ENCODE results near the gene SMARCD1.
"Not testable (repeated sequence)": the region's sequence is repeated elsewhere in the genome, so short reads cannot be mapped to it uniquely, and the experiment has no call there.

SMARCD1 gene

DNA sequence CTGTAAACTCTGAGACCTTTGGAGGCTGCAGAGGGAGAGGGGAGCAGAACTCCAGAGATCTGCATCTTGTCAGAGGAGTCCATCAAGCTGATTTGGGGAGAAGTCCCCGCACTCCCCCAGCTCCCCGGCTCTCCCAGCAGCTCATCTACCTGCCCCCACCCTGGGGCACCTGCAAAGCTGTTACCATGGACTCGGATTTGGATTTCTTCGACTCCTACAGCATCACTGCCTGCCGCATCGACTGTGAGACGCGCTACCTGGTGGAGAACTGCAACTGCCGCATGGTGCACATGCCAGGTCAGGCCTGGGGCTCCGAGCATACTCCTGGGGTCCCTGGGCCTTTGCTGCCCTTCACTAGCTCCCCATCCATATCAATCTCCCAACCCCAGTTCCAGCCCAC lies 6.9 kb upstream of the SMARCD1 start:
- no peak for DNase-seq

DNA sequence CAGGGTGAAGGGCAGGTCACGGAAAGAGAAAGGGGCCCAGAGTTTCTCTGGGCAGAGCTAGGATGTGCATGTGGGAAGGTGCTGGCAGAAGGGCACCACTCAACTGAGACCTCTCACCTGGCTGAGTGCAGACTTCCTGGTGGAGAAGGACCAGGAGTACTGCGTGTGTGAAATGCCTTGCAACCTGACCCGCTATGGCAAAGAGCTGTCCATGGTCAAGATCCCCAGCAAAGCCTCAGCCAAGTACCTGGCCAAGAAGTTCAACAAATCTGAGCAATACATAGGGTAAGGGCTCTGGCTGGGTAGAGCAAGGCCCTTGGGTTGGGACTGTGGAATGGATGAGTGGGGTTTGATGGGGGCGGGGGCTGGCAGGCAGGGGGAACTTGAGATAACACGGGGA lies 5.4 kb upstream of the SMARCD1 start:
- DNase-seq, result no peak

DNA sequence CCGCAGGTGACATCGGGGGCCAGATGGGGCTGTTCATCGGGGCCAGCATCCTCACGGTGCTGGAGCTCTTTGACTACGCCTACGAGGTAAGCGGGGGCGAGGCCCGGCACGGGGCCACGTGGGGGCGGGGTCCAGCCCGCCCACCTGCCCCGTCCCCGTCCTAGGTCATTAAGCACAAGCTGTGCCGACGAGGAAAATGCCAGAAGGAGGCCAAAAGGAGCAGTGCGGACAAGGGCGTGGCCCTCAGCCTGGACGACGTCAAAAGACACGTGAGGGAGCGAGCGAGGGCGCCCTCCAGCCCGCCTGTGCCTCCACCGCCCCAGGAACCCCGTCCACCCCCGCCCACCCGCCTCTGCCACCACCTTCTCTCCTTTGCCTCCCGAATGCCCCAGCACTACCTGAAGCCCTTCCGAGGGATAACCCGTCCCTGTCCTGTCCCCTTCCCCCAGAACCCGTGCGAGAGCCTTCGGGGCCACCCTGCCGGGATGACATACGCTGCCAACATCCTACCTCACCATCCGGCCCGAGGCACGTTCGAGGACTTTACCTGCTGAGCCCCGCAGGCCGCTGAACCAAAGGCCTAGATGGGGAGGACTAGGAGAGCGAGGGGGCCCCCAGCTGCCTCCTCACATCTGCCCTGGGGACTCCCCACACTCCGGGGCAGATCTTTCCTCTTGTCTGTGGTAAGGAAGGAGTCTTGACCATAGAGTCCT lies 3.9 kb upstream of the SMARCD1 start:
- DNase-seq, result no peak

DNA sequence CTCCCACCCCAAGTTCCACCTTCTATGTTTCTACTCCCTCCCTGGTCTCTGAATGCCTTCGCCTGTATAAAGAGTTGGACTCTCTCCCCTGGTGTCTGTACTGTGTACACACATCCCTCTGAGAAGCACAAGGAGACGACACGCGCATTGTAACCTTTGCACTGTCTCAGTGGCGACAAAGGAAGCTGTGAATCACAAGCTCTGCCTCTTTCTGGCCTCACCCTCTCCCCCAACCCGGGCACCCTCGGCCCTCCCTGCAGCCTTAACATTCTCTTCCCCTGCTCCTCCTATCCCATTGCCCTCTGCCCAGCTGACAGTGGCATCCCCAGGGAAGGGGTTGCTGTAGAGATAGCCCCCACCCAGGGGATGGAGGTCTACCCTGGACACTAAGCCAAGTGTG lies 2.5 kb upstream of the SMARCD1 start:
- no peak for DNase-seq

DNA sequence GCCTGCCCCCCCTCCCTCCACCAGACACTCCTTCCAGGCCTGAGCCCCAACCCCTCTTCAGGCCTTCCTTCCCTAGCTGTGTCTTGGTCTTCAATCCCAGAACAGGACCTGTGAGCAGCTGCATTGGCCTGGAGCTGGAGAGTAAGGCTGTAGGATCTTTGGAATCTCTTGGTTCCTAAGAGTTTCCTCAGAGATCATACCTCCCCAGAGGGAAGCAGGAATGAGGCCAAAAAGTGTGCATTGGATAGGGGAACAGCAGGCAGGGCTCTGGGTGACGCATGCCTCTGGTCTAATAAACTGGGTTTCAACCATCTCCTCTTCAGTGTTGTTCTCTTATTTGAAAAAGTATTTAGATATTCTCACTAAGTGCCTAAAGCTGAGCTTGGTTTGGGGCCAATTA lies 1.8 kb upstream of the SMARCD1 start:
- no peak for DNase-seq

DNA sequence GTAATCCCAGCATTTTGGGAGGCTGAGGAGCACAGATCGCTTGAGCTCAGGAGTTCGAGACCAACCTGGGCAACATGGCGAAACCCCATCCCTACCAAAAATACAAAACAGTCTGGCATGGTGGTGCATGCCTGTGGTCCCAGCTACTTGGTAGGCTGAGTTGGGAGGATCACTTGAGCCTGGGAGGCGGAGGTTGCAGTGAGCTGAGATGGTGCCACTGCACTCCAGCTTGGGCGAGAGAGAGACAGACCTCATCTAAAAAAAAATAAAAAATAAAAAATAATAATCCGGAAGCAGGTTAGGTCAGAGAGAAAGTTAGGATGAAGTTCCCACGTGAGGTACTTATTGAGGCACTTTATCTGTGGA lies 750 bp upstream of the SMARCD1 start:
- DNase-seq, result not testable (repeated sequence)

DNA sequence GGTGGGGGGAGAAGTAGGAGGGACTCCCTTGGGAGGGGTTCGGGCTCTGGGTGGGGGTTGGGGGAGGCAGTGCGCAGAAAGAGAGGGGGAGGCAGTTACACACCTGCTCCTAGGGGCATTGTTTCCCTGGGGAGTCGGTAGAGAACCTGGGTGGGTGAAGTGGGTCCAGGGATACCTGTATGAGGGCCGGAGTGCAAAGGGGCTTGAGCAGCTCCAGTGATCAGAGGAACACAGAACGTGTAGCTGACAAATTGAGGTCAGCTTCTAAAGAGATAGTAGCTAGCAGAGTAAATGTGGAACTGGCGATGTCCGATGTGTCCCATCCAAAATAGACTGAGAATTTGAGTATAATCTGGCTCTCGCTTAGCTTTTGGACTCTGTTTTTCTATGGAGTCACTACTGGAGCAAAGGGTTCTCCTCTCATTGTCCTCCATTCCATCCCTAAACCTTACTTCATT lies 502 bp downstream of the SMARCD1 start:
- no peak for DNase-seq

DNA sequence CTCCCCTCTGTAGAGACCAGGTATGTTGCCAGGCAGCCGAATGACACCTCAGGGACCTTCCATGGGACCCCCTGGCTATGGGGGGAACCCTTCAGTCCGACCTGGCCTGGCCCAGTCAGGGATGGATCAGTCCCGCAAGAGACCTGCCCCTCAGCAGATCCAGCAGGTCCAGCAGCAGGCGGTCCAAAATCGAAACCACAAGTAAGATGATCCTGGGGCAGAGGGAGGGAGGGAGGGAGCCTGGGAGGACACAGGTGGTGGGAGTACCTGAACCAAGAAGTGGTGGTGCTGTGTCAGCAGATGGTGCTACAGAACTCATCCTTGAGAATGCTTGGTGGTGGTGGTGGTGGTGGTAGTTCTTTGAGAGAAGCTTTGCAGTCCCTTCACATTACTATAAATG lies 1.0 kb downstream of the SMARCD1 start:
- no peak for DNase-seq

DNA sequence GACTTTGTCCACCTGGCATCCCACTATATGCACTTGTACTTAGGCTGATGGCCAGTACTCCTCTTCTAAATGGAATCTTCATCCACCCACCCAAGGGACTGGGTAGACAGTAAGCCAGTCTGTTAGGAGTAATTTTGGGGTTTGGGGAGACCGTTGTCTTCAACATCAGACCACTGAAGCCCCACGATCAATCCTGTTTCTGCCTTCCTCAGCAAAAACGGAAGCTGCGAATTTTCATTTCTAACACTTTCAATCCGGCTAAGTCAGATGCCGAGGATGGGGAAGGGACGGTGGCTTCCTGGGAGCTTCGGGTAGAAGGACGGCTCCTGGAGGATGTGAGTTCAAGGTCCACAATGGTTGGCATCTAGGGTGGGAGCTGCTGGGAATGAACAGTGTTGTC lies 2.0 kb downstream of the SMARCD1 start:
- DNase-seq, result no peak

DNA sequence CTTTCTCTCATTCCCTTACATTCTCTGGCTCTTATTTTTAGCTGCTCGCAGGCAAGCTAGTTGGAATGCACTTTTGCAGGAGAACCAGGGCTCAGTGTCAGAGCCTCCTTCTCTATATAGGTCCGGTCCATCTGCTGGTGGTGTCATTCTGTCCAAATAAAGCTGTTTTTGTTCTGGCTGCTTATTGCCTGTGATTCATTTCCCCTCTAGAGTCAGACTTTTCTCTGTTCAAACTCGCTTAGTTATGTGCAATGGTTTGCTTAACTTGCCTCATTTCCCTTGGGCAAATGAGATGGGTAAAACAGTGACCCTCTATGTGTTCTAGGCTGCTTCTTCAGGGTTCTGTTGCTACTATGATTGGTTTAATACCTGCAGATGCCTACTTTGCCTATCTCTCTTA lies 2.9 kb downstream of the SMARCD1 start:
- no peak for DNase-seq

DNA sequence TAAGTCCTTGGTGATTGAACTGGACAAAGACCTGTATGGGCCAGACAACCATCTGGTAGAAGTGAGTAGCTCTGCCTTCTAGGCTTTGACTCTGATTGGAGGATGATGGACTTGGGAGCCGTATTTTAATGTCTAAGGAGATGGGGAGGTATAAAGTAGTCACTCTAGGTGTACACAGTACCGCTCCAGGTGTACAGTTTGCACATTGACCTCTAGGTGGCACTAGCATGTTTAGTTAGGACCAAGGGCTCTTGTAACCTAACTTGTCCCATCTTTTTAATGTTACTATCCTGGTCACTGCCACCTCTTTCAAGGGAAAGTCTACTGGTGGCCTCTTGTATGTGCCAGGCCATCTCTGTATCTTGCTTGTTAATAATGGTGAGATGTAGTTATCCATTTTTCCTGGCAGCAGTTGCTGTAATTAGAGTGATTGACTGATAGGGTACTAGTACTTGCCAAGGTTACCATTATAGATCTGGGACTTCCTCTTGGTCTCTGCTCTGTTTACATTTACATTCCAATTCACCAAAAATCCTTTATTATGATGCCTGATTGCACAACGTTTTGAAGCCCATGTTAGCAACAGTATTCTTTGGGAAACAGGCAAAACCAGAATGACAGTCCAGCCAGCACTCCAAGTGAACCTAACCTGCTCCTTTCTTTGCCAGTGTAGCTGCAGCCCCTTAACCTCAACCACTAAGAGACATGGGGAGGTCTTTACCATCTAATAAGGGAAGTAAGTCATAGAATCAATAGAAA lies 3.6 kb downstream of the SMARCD1 start:
- peak; percentile 46 for DNase-seq

DNA sequence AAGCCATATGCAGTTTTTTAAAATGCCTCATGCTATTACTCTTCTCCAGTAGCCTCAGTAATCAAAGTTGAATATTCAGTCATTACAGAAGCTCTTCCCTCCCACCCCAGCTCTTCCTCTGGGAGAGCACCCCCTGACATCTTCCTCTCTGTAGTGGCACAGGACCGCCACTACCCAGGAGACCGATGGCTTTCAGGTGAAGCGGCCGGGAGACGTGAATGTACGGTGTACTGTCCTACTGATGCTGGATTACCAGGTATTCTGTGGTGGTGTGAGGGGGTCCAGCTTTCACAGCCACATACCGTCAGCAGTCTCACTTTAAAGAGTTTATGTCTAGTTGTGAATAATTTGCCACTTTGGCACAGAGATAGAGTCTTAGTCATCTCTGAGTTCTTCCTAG lies 4.6 kb downstream of the SMARCD1 start:
- no peak for DNase-seq

DNA sequence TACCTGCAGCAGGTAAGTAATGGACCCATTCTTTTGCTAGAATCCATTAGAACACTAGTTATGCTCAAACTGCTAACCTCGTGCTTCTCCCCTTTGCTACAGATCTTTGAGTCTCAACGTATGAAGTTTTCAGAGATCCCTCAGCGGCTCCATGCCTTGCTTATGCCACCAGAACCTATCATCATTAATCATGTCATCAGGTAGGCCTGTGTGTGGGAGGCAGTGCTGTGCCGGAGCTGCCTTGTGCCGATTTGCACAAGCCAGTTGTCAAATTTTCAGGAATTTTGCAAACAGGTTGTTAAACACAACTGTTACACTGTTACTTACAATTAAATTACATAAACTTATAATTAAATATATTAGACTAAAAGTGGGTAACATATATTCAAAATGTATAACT lies 5.2 kb downstream of the SMARCD1 start:
- DNase-seq, result no peak

DNA sequence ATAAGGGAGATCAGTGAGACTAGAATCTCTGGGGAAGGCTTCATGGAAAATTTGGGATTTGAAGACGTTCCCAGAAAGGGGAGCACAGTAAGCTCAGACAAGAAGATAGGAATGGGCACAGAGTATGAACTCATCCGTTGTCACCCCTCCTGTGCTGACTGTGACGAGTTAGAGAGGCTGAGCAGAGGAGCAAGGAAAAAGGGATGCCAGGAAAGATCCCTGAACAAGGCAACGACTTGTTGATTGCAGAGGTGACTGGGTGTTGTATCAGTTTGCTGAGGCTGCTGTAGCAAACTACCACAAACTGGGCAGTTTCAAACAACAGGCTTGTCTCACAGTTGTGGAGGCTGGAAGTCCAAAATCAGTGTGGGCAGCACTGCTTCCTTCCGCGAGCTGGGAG lies 12.8 kb downstream of the SMARCD1 start:
- DNase-seq, result no peak

DNA sequence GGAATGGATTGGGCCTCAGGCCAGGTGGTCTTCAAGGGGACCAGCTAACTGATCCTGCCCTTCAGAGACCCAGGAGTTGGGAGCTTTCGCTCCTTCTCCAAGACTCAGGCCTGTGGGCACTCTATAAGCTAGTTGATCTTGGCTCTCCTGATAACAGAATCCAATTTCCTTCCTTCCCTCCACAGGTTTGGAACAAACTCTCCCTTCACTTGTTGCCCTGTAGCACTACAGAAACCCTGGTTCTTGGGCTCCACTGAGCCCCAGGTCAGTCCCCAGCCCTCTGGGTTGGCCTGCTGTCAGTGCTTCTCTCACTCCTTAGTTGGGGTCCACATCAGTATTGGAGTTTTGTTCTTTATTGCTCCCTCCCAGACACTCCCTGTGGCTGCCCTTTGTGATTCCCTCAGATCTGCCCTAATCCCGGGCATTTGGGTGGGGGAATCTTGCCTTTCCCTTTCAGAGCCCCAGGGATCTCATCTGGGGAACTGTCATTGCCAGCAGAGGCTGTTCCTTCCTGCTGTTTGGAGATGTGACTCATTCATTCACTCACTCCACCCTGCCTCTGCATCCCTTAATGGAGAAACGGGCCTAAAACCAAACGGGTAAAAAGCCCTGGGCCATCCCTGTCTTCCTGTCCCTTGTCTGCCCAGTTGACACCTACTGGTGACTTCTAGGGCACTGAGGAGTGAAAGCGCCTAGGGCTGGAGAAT lies 14.3 kb downstream of the SMARCD1 start:
- DNase-seq, result no peak

DNA sequence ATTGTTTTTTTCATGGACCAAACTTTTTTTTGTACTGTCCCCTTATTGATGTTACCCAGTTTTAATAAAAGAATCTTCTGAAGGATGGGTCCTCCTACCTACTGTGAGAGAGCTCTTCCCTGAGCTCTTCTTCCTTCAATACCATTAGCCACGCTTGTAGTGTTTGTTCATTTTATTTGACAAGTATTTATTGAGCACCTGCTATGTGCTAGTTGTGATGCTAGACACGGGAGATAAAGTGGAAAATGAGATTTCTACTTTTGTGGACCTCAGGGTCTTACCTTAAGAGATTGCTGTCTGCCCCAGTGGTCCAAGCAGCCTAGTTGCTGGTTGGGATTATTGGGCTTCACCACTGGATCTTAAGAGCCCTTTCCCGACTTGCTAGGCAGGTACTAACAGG lies 15.4 kb downstream of the SMARCD1 start:
- no peak for DNase-seq

DNA sequence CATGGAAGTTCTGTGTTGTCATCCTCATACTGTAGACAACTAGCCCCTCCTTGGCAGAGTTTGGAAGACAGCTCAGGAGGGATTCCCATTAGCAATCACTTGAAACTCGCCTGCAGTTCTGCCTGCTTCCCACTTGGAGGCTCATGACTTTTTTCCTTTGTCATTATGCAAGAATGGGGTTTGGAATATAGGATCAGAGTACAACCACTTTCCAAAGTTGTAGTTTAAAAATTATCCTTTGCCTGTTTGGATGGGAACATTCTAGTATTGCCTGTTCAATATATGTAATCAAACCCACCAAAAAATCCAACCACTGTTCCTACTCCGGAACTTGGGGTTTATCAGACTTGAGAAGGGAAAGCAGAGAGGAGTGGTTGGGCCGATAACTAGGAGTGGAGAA lies 16.5 kb downstream of the SMARCD1 start:
- DNase-seq, result no peak

DNA sequence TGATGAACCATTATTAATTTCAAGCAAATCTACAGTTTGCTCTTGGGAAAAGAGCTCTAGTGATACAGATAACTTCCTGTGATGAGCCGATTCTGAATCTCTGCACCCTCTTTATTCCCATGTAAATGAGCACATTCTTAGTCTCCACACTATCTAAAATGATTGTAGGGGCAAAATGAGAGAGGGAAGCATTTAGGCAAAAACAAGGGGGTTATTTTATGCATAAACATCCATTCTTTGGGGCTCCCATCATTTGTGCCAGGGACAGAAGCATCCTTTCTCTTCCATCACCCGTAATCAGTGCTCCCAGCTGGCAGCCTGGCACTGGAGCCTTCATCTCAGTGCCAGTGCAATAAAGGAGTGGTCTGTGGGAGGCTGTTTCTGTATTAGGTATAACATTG lies 17.0 kb downstream of the SMARCD1 start:
- DNase-seq, result no peak

DNA sequence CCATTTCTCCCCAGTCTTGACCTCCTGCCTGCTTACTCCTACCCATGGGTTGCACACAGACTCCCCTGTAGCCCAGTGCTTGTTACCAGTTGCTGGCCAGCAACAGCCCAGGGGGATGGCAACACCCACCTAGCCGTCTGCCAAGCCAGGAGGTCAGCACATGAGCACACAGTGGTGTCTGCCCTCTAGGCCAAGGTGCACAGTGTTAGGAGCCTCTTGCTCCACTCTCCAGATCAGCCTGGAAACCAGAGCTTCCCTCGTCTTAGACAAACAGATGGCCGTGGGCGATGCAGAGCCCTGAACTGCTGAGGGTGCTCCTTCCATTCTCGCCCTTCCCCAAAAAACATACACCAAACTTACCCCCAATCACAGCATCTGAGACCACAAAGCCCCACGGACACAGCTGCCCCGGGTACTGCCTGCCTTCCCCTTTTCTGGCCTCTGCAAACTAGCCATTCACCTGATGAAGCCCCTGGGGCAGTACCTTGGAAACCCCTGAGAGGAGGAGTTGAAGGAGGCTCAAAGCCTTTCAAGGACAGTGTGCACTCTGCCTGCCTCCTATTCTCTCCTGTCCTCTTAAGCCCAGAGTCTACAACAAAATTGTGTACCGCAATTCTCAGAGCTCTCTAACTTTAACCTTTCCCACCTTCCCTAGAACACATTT lies 17.6 kb downstream of the SMARCD1 start:
- no peak for DNase-seq

DNA sequence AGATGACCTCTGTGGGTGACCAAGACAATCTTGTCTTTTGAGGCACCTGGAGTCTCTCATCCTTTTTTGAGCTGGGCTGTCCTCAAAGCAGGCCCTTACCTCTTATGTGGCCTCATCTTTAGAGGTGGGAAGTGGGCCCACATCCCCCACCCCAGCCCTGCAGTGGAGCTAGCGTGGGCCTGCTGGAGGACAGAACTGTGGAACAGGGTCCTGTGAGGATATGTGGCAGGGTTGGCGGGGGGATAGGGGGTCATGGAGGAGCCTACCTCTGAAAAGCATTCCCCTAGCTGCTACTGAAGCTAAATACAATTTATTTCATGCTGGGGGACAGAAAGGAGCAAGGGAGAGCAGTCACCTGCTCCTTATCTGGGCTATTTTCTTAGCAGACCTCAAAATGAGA lies 18.2 kb downstream of the SMARCD1 start:
- DNase-seq, result no peak

DNA sequence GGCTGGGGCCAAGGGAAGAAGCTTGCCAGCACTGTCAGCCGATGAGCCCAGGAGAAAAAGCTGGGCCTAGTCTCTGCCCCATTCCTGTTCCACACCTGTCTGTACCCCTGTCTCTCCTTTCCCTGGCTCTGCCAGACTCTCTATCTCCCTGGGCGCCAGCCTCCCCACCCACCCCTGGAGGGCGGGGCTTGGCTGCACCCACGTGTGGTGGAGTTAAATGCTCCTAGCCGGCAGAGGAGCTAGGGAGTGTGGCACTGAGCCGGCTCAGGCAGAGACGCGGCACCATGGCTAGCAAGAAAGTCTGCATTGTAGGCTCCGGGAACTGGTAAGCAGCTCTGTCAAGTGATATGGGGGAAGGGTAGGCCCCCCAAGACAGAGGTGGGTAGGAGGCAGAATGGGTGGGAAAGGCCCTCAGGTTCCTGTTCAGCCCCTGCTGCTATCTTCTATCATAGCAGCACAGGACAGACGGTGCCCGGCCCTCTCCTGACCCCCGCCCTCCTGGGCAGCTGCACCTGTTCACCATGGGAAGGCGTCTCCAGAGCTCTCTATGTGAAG lies 18.7 kb downstream of the SMARCD1 start, which contains the start of gene GPD1:
Gene GPD1, plus strand, starts transcription at position 242 of the 555 bp plus-strand sequence. Its CDS starts 43 bp downstream, at position 285.
- peak; percentile 77 for DNase-seq

DNA sequence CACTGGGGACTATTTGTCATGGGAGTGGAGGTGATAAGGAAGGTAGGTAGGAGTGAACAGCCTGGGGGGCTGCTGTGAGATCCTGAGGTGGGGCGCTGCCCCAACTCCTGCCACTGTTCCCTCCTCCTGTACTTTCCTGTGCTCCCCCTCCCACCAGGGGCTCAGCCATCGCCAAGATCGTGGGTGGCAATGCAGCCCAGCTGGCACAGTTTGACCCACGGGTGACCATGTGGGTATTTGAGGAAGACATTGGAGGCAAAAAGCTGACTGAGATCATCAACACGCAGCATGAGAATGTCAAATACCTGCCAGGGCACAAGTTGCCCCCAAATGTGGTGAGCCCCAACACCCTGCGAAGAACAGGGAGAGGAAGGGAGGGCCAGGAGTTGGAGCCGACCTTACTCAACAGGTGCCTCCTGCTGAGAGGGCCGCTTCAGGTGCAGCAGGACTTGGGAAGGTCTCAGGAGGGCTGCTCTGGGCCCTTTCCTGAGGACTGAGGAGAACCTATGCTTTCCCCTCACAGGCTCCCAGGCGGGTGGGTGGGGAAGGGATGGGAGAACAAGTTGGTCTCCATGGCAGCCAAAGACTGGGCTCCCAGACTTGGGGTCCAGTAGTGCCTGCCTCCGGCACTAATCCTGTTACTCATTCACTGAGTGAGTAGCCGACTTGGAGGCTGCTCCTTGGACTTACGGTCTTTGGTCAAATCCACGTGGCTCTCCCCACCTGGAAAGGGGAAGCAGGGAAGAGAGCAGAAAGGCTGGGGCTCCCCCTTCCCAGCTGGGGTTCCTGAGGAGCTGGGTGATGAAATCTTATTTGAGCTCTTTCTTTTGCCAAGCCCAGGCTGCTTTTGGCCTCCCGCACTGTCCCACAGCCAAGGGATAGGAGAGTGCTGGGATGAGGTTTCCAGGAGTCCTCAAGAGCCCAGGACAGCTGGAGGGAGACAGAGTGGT lies 19.6 kb downstream of the SMARCD1 start:
- no peak for DNase-seq

All from DMS79 treated with DMSO at 0.1 percent for 48 hours (cell line).